HuH-7.5 (cell line): ENCODE results near the gene PARD3B.

Experiments
- DNase-seq: peaks from one replicate; pipeline ENCODE4 v3.0.0; 2011; ENCODE audit warnings: low spot score

Gene PARD3B

GRCh38 chr2:205357732-205358131 lies 812.5 kb downstream of the PARD3B start:
- no peak for DNase-seq

- DNase-seq = no peak
Observed at GRCh38 chr2:205358351-205358815, 813.1 kb downstream of the PARD3B start.

DNA sequence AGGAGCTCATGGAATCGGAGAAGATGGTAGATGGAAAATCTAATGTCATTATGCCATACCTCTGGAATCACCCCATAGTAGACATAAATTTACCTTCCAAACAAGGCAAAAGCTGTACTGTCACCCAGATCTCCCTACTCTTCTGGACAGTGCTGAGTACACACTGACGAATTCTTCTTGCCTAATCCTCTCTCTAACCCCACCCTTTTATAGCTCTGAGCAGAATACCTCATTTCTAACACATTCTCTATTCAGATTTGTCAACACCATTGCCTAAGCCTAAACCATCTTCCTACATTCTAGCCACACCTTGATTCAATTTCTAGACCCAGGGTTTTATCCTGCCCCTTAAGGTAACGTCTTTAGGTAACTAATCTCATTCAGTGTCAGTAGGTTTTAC lies 816.0 kb downstream of the PARD3B start:
- peak; percentile 40 for DNase-seq

DNA sequence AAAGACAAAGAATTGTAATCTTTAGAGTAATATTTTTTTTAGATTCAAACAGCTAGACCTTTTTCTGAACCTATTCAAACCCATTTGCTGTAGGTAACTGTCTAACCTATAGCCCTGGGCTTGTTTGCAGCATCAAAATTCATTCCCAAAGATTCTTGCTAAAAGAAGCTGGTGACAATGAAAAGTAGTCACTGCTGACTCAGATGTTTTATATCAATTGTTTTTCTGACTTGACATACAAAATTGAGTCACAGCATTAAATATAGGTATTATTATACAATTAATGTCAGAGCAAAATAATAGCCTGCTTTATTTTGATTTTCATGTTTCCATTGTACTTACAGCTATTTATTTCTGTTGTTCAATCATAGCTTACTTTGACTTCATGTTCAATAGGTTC lies 816.7 kb downstream of the PARD3B start:
- no peak for DNase-seq

DNA sequence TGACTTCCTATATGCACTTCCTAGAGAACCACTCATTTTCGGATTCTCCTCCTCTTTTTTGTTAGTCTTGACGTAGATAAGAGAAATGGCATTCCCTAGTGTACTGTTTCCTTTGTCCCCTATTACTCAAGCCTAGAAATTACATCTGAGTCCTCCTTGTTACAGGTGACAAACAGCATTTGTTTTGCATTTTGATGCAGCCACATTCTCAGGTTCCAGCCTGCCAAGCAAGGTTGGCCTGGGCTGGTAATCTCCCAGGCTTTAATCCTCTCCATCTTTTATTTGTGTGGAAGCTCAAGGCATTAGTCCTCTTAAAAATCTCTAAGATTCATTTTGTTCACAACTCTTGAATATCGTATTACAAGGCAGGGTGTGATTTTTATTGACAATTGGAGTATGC lies 819.0 kb downstream of the PARD3B start:
- DNase-seq = no peak

- no peak for DNase-seq
Observed at GRCh38 chr2:205366336-205367060, 821.2 kb downstream of the PARD3B start.

DNA sequence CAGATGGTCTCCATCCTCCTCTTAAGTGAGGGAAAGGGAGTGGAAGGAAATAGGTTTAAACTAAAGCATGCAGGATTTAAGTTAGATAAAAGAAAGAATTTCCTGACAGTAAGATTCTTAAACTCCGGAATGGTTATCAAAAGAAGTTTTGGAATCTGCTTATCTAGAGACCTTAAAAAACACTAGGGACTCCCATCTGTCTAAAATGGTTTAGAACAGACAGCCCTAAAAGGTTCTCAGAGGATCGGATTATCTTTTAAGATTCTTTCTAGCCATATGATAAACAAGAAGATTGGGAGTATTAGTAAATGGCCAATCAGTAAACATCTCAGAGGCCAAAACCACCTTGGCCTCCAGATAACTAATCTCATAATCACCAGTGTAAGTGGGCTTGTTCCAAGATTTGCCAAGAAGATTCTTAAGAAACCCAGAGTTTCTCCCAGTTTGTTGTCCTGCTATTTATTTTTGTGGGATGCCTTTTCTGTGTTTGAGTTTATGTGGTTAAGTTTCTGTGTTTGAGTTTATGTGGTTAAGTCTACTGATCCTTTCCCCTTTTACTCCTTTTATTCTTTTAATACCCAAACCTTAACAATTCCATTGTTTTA lies 822.2 kb downstream of the PARD3B start:
- DNase-seq = no peak

GRCh38 chr2:205369813-205370212 lies 824.5 kb downstream of the PARD3B start:
- no peak for DNase-seq

- DNase-seq = no peak
Observed at GRCh38 chr2:205370726-205371125, 825.5 kb downstream of the PARD3B start.

GRCh38 chr2:205372141-205372540 lies 826.9 kb downstream of the PARD3B start:
- DNase-seq = no peak

DNA sequence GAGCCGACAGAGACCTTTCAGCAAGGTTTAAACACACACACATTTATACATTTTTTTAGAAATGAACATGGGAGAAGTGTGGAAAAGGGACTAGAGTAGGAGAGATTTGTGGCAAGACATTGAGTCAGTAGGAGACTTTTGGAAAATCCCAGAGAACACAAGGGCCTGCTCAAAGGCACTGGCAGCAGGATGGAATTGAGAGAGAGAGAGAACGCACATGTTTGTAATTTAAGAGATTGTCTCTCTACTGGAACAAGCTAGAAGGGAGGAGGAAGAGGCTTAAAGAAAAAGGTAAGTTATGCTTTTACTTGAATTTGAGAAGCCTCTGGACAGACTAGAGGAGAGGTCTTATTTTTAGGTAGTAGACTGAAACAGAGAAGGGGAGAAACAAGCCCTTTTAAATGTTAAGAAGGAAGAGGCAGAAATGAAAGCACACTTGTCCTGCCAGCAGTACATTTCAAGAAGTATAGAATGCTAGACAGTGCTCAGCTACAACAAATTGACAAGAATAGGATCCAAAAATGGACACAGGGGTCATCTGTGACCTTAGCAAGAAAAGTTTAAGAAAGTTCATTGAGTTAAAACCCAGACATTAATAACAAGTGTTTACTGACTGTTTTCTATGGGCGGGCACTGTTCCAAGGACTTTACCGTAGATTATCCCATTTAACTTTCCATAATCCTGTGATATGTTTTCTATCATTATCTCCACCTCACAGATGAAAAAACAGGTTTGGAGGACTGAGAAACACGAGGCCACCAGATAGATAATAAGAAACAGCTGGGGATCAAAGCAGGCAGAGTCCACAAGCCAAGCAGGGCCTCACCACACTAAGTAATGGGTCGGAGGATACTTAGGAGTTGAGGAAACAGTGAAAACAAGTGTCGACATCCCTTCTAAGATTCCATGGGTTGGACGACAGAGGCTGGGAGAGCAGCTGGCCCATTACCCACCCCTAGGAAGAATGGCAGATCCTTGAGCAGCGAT lies 830.5 kb downstream of the PARD3B start:
- no peak for DNase-seq

DNA sequence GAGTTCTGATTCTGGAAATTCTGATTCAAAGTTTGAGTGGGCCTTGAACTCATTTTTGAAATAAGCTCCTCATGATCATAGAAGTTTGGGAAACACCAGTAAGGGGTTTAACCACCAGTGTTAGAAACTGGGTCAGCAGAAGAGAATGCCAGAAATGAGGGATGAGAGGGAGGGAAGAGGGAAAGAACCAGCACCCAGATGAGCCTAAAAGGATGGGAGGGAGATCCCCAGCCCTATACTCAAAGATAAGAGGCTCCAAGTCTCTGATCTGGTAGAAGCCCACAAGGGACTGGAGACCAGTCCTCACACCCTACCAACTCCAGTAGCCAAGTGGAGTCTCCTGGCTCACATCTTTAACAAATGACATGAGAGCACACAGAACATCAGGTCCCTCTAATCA lies 832.0 kb downstream of the PARD3B start:
- DNase-seq = no peak

GRCh38 chr2:205383601-205384000 lies 838.3 kb downstream of the PARD3B start:
- DNase-seq = no peak

GRCh38 chr2:205386109-205386508 lies 840.8 kb downstream of the PARD3B start:
- DNase-seq = no peak

GRCh38 chr2:205387350-205388055 lies 842.2 kb downstream of the PARD3B start:
- DNase-seq = no peak

DNA sequence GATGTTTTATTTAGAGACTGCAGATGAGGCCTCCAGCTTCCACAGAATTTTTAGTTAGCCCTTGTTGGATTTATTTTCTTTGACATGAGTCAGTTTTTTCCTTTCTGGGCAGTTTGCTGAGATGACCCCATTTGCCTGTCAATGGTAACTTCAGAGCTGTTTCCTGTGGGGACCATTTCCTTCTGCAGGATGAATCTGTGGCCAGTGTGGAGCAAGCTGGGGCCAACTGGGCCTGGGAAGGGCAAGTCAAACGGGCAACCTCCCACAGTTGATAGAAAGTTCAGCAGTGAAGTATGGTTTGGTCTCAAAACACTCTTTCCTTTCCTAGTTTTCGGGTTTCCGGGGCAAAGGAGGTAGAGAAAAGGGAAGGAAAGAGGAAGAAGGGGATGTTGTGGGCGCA lies 845.6 kb downstream of the PARD3B start:
- DNase-seq = no peak

GRCh38 chr2:205401511-205401910 lies 856.2 kb downstream of the PARD3B start:
- DNase-seq = no peak

DNA sequence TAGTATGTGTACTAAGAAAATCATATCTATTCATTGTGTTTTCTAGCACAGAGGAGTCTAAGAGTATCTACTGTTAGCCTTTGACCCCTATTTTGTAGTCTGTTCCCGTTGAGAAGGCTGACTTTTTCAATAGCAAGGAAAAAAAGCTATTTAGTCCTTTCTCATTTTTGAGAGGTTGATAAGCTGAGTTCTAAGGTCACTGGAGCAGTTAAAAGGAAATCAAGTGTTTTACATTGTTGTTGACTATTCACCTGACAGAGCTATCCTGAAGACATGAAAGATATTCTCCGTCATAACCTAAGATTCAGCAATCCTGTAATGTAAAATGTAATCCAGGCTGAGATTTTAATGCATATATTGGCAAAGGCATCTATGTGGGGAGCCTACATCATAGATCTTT lies 856.7 kb downstream of the PARD3B start:
- no peak for DNase-seq

DNA sequence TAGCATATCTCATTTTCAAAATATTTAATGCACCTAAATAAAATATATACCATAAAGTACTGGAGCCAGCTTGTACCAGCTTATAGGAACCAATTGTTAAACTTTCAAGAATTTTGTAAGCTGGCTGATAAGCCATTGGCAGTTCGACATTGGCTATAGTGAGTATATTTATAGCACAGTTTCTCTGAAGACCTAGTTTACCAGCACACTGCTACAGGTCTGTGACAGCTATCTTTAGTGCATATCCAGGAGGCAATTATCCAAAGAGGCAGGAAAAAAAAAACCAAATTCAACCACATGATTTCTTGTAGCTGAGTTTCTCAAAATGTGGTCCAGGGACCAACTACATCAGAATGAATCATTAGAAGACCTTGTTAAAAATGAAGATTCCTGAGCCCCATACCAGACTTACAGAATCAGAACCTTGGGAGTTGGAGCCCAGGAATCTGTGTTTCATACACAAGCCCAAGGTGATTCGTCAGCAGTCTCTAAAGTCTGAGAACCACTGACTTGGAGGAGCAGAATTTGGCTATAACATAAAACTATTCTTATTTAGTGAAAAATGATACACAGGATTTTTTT lies 858.1 kb downstream of the PARD3B start:
- DNase-seq = no peak

DNA sequence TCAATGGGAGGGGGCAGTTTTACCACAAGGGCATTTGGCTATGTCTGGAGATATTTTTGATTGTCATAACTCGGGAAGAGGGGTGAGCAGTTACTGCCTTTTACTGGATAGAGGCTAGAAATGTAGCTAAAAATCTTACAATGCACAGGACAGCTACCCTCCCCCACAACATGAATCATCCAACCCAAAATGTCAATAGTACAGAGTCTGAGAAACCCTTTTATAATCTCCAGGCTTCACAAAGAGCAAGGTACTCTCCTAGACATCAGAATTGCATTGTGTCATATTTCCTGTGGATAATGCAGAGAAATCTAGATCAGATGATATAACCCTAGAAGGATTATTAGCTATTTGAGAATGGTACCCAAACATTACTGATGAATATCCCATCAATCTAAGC lies 859.9 kb downstream of the PARD3B start:
- no peak for DNase-seq

DNA sequence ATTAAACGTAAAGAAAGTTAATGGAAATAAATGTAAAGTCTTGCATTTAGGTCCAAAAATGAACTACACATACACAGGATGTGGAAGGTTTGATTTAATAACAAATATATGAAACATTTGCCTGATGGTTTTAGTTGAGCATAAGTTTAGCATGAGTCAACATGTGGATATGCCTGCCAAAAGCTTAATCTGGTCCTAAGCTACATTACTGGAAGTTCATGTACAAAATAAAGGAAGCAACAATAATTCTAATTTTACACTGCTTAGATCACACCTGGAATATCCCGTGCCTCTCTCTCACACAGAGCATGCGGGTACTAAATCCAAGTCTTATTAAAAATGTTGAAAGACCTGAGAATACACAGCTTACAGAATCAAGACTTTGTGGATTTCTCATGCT lies 860.5 kb downstream of the PARD3B start:
- no peak for DNase-seq

GRCh38 chr2:205407984-205408383 lies 862.7 kb downstream of the PARD3B start:
- no peak for DNase-seq
